HEK293T (cell line): Measurements from ENCODE around the gene ST8SIA2.

Experiments used
- CTCF ChIA-PET: fragments of 350-600 bp; formaldehyde crosslinking; extraction: SDS; loops from one replicate; lab custom pipeline; 2021; ENCODE audit warnings: antibody characterized with exemption, inconsistent platforms; lab: Yijun Ruan, JAX
- POLR2A ChIA-PET: fragments of 350-600 bp; formaldehyde crosslinking; extraction: SDS; loops from one replicate; lab custom pipeline; 2020; ENCODE audit warnings: antibody characterized with exemption, inconsistent platforms; lab: Yijun Ruan, JAX
- DNase-seq: peaks from one replicate; pipeline ENCODE4 v3.0.0; 2012; ENCODE audit warnings: mixed read lengths; ENCODE audit errors: extremely low spot score
- ARNT ChIP-seq: fragments of 450-650 bp; IDR thresholded peaks from 2 replicates; pipeline ENCODE4 v1.6.1; 2017; ENCODE audit warnings: mild to moderate bottlenecking
- BHLHE40 ChIP-seq: fragments of 450-650 bp; IDR thresholded peaks from 2 replicates; pipeline ENCODE4 v1.6.1; 2016; ENCODE audit warnings: mild to moderate bottlenecking, moderate library complexity, borderline replicate concordance
- CTBP1 ChIP-seq: fragments of 450-650 bp; IDR thresholded peaks from 2 replicates; pipeline ENCODE4 v1.6.1; 2016; ENCODE audit warnings: borderline replicate concordance
- ELF4 ChIP-seq: fragments of 450-650 bp; IDR thresholded peaks from 2 replicates; pipeline ENCODE4 v1.6.1; 2017; ENCODE audit warnings: antibody characterized with exemption
- FOXA1 ChIP-seq: fragments of 450-650 bp; IDR thresholded peaks from 2 replicates; pipeline ENCODE4 v1.6.1; 2016; ENCODE audit warnings: mild to moderate bottlenecking
- FOXK2 ChIP-seq: fragments of 450-650 bp; IDR thresholded peaks from 2 replicates; pipeline ENCODE4 v1.6.1; 2016; ENCODE audit warnings: mild to moderate bottlenecking
- FOXM1 ChIP-seq: fragments of 450-650 bp; IDR thresholded peaks from 2 replicates; pipeline ENCODE4 v1.6.1; 2017; ENCODE audit warnings: mild to moderate bottlenecking, borderline replicate concordance
- HDGF ChIP-seq: fragments of 450-650 bp; IDR thresholded peaks from 2 replicates; pipeline ENCODE4 v1.6.1; 2017; ENCODE audit warnings: antibody characterized with exemption, borderline replicate concordance
- L3MBTL2 ChIP-seq: fragments of 450-650 bp; conservative IDR thresholded peaks from 2 replicates; pipeline ENCODE4 v1.6.1; 2016; ENCODE audit warnings: mild to moderate bottlenecking
- LEF1 ChIP-seq: fragments of 450-650 bp; IDR thresholded peaks from 2 replicates; pipeline ENCODE4 v1.6.1; 2017; ENCODE audit warnings: mild to moderate bottlenecking, borderline replicate concordance
- NFRKB ChIP-seq: fragments of 450-650 bp; IDR thresholded peaks from 2 replicates; pipeline ENCODE4 v1.6.1; 2016; ENCODE audit warnings: mild to moderate bottlenecking, moderate library complexity
- SP1 ChIP-seq: fragments of 450-650 bp; IDR thresholded peaks from 2 replicates; pipeline ENCODE4 v1.6.1; 2017
- SUZ12 ChIP-seq: fragments of 450-650 bp; IDR thresholded peaks from 2 replicates; pipeline ENCODE4 v1.6.1; 2016; ENCODE audit warnings: mild to moderate bottlenecking
- TARDBP ChIP-seq: fragments of 450-650 bp; IDR thresholded peaks from 2 replicates; pipeline ENCODE4 v1.6.1; 2016
- ZNF384 ChIP-seq: fragments of 450-650 bp; IDR thresholded peaks from 2 replicates; pipeline ENCODE4 v1.6.1; 2016
- TF ChIP-seq, protein P1 (sequence below): fragments of 450-650 bp; IDR thresholded peaks from 2 replicates; pipeline ENCODE4 v1.6.1; 2016

Gene ST8SIA2

DNA sequence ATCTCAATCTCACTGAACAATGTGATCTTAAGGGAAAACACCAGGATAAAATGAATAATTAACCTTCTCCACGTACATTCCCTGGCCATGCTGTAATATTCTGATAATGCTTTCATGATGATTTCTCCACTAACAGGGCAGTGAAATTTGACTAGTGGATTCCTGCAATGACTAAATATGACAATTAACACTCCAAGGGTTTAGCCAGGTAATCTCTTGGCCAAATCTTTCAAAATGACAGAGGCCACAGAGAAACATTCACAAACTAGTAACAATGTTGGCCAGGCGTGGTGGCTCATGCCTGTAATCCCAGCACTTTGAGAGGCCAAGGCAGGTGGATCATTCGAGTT, 31.7 kb upstream of the ST8SIA2 start:
- TF ChIP-seq HDGF (no peak), L3MBTL2 (no peak), CTBP1 (no peak), TARDBP (no peak)
- POLR2A ChIA-PET: no interaction called here
- CTCF ChIA-PET: no interaction called here
- DNase-seq: no peak

DNA sequence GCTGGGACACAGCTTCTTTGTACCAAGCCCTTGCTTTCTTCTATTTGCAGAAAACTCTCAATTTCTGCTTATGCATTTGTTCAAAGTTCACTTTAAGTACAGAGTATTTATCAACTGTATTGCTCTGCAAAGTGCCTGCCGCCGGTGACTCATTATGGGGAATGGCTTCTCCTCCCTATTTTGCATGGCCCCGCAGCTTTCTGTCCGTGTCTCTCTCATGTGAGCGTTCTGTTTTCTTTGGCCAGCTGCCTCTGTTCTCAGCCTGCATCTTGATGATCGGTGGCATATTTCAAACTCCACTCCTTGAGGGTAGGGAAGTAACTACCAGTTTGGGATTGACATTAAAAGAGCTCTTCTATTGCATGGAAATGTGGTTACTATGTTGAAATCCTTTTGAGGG, 28.6 kb upstream of the ST8SIA2 start:
- DNase-seq: no peak
- POLR2A ChIA-PET: no interaction called here
- TF ChIP-seq HDGF: no peak
- no peak for TF ChIP-seq SUZ12
- no peak for TF ChIP-seq FOXA1
- TF ChIP-seq L3MBTL2: no peak
- no peak for TF ChIP-seq TARDBP
- no peak for TF ChIP-seq BHLHE40
- TF ChIP-seq, protein P1, sequence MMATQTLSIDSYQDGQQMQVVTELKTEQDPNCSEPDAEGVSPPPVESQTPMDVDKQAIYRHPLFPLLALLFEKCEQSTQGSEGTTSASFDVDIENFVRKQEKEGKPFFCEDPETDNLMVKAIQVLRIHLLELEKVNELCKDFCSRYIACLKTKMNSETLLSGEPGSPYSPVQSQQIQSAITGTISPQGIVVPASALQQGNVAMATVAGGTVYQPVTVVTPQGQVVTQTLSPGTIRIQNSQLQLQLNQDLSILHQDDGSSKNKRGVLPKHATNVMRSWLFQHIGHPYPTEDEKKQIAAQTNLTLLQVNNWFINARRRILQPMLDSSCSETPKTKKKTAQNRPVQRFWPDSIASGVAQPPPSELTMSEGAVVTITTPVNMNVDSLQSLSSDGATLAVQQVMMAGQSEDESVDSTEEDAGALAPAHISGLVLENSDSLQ: no peak
- no peak for TF ChIP-seq FOXM1
- TF ChIP-seq CTBP1: no peak
- CTCF ChIA-PET: interaction anchor here (0.7 to 0.9 kb wide), 2 partner anchors 36 to 300 kb away, joined by 3 read pairs; no protein-coding TSS in a partner anchor

DNA sequence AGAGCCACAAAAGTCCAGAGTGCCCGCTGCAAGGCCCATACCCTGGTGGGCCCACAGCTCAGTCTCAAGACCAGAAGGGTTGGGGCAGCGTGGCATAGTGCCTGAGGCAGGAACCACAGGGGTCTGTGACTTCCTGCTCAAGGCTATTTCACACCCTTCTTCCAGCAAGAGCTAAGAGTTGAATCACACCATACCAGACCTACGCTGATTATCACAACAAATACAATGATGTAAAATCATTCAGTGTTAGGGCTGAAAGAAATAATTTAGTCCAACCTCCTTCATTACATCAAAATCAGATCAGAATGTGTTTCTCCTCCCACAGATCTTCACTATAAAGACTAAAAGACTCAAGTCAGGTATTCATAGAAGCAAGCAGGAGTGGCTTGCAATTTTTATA, 27.8 kb upstream of the ST8SIA2 start:
- TF ChIP-seq CTBP1 (no peak), BHLHE40 (no peak), L3MBTL2 (no peak), FOXM1 (no peak), ELF4 (no peak), FOXA1 (no peak), LEF1 (no peak), FOXK2 (no peak), SUZ12 (no peak), SP1 (no peak), HDGF (no peak), ARNT (no peak), ZNF384 (no peak)
- TF ChIP-seq, protein P1: no peak
- CTCF ChIA-PET: interaction anchor here (0.9 kb wide), 1 partner anchor 301 kb away, joined by 3 read pairs; no protein-coding TSS in a partner anchor
- POLR2A ChIA-PET: no interaction called here
- DNase-seq: no peak

DNA sequence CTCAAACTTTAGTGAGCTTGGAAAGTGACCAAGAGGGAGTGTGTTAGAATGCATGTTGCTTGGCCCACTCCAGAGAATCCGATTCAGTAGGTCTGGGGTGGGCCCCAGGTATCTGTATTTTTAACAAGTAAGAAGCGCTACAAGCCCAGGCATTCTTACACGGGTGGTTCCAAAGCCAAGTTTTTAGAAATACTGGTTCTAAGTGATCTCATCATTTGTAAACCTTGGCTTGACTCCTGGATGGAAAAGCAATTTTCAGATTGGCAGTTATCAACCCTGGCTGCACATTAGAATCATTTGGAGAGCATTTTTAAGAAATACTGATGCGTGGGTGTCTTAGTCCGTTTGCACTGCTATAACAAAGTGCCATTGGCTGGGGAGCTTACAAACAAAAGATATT, 27.3 kb upstream of the ST8SIA2 start:
- ChIA-PET CTCF (no interaction called here), POLR2A (no interaction called here)
- TF ChIP-seq LEF1 (no peak), CTBP1 (no peak), FOXK2 (no peak), ZNF384 (no peak), TARDBP (no peak), HDGF (no peak), SUZ12 (no peak), SP1 (no peak), FOXA1 (no peak), ELF4 (no peak), ARNT (no peak), FOXM1 (no peak), NFRKB (no peak), BHLHE40 (no peak), L3MBTL2 (no peak)
- TF ChIP-seq, protein P1: no peak
- no peak for DNase-seq

DNA sequence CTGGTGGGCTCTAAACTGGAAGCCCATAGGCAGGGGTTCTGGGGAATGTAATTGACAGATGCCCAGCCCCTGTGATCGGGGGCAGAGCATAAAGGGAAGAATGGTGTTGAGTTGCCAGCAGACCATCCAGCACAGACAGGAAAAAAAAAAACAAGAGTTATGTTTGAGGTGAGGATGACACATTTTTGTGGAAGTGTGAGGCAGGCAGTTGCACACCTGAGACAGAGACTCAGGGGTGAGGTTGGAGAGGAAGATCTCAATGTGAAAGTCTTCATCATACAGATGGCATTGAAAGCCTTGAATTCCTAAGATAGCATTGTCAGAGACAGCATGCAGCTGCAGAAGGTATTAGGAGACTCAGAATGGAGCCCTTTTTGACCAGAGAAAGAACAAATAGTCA, 18.6 kb upstream of the ST8SIA2 start:
- TF ChIP-seq ARNT: no peak
- no peak for TF ChIP-seq ZNF384
- TF ChIP-seq BHLHE40: no peak
- no peak for TF ChIP-seq LEF1
- no peak for TF ChIP-seq HDGF
- TF ChIP-seq NFRKB: no peak
- ChIA-PET POLR2A (no interaction called here), CTCF (no interaction called here)
- no peak for DNase-seq

DNA sequence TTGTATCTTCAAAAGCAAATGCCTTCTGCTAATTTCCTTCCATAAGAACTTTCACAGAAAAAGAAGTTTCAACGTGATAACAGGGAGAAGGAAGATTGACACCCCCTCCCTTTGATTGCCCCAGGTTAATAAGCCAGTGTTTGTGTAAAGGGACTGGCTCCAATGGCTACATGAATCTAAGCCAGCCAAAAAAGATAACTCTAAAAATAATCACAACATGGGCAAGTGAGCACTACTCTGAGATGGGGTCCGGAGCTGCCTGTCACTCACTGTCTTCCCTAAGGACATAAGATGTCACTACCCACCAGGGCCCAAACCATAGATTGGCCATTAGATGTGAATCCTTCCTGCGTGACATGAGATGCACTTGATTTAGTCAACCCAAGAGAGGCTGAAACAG, 17.6 kb upstream of the ST8SIA2 start:
- CTCF ChIA-PET: no interaction called here
- POLR2A ChIA-PET: no interaction called here
- no peak for TF ChIP-seq FOXA1
- TF ChIP-seq CTBP1: no peak
- TF ChIP-seq LEF1: no peak
- no peak for TF ChIP-seq FOXM1
- TF ChIP-seq NFRKB: no peak
- TF ChIP-seq TARDBP: no peak
- DNase-seq: no peak

DNA sequence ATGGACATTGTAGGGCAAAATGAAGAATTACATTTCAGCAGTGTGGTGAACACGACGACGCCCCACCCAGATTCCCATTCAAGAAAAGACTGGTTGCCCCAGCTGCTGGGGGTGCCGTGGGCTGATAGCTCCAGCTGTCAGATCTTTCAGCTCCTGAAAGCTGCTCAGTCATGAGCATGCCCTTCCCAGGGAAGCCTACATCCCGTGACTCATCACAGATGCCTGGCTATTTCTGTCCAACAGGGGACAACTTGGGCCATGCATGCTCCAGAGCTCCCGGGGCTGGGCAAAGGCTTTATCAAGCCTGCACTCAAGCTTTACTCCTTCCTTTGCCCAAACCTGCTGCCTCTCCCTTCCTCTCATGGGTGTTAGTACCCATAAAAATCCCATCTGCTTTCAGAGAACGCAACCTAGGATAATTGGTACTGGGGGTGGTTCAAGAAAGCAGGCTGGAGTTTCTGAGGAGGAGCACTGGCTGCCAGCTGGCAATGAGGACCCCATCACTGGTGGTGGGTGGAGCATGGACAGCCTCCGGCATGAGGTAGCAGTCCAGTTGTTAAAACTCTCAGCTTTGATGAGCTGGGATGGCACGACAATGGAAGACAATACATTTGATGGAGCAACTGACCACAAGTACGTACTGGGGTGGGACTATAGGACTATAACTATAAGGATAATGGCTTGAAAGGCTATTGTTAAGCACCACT, 16.4 kb upstream of the ST8SIA2 start:
- DNase-seq: no peak
- no peak for TF ChIP-seq HDGF
- TF ChIP-seq LEF1: no peak
- no peak for TF ChIP-seq L3MBTL2
- no peak for TF ChIP-seq SUZ12
- no peak for TF ChIP-seq FOXK2
- TF ChIP-seq SP1: no peak
- TF ChIP-seq ZNF384: no peak
- TF ChIP-seq FOXM1: no peak
- TF ChIP-seq TARDBP: no peak
- no peak for TF ChIP-seq FOXA1
- TF ChIP-seq ELF4: no peak
- ChIA-PET POLR2A (no interaction called here), CTCF (no interaction called here)
